Measurements from ENCODE around the gene ICAM5. TPM values are rescaled to one million over a fixed set of nuclear protein-coding genes. Genes with fewer than 3 reads are reported as not detected.

ICAM5 gene
- total RNA-seq, 1 experiment from 2014 or later: 1.6 TPM

- Histone ChIP-seq H3K4me1 (ENCODE audit: insufficient read depth, low read length) (no peaks in the 10 kb centered on the region; the same call in 1 of the 2 replicates), H3K4ac (ENCODE audit: low read depth, low read length) (no peak overlapping the region), H3K9me3 (ENCODE audit: control insufficient read depth, low read depth, low read length) (no peaks in the 10 kb centered on the region), H4K91ac (ENCODE audit: insufficient read length, low read depth, low read length) (no peak overlapping the region), H3K18ac (ENCODE audit: insufficient read length, low read depth, low read length) (no peak overlapping the region), H3K4me2 (ENCODE audit: insufficient read depth, insufficient read length, low read length) (no peak overlapping the region), H3T11ph (ENCODE audit: low read length) (no peak overlapping the region), H2BK5ac (ENCODE audit: insufficient read length, low read length) (no peak overlapping the region), H3K14ac (ENCODE audit: insufficient read depth, low read length) (no peak overlapping the region; the same call in 1 of the 2 replicates), H2AFZ (ENCODE audit: low read length) (no peak overlapping the region), H3K9ac (ENCODE audit: extremely low read depth, insufficient read length, low read length) (no peak overlapping the region), H3K79me1 (ENCODE audit: insufficient read depth, low read depth, low read length, poor library complexity, severe bottlenecking) (peaks cover 2% of the 10 kb centered on the region), H2BK120ac (ENCODE audit: low read depth, low read length, poor library complexity, severe bottlenecking) (no peak overlapping the region), H4K20me1 (ENCODE audit: control insufficient read depth, insufficient read depth, insufficient read length) (peaks cover 4% of the 10 kb centered on the region), H2AK5ac (ENCODE audit: insufficient read length, low read length) (no peak overlapping the region), H3K79me2 (ENCODE audit: insufficient read depth, low read length) (no peaks in the 10 kb centered on the region), H3K23ac (ENCODE audit: insufficient read length, low read depth, low read length) (no peak overlapping the region), H2BK20ac (ENCODE audit: low read depth, low read length, poor library complexity, severe bottlenecking) (no peak overlapping the region), H3K27ac (ENCODE audit: insufficient read length, low read depth, low read length) (no peak overlapping the region), H4K5ac (ENCODE audit: insufficient read length, low read depth, low read length) (no peak overlapping the region), H3K56ac (ENCODE audit: insufficient read length, low read depth, low read length) (no peak overlapping the region), H3K27me3 (ENCODE audit: insufficient read depth, low read length) (no peaks in the 10 kb centered on the region), H2BK12ac (ENCODE audit: insufficient read length, low read depth, low read length) (no peak overlapping the region), H4K8ac (replicated peaks; ENCODE audit: insufficient read length, low read depth, low read length) (no peak overlapping the region), H3K23me2 (ENCODE audit: insufficient read length, low read depth, low read length, poor library complexity, severe bottlenecking) (peaks cover 4% of the 10 kb centered on the region), H2BK15ac (ENCODE audit: low read depth, low read length) (no peak overlapping the region)
- TF ChIP-seq CTCF (conservative IDR thresholded peaks at IDR 0.05): no peak
- peaks cover 5 to 9% of the 10 kb centered on the region in 2 experiments for H3K4me1 Mint-ChIP-seq
- no CpG with 5 or more reads among the region's 9 CpGs for WGBS (ENCODE audit: extremely low coverage, insufficient read length, low lambda C conversion rate)
- H3K36me3 Mint-ChIP-seq (ENCODE audit: insufficient read depth in 1 of 3, low read depth in 3 of 3): peaks cover 29 to 57% (median 49%) of the 10 kb centered on the region in 3 experiments; a peak in 6 of 7 replicates
- no peak for DNase-seq
- H3K4me3 Mint-ChIP-seq: no peak overlapping the region
- H3K27me3 Mint-ChIP-seq (ENCODE audit: low read depth): no peaks in the 10 kb centered on the region; the same call in 1 of the 2 replicates
- 0 out of 7 replicates have a peak overlapping the region, but pooled peaks of 1 of the 3 experiments have one; percentile 47 for H3K27ac Mint-ChIP-seq
- no peaks in the 10 kb centered on the region; a peak in 1 of 5 replicates for H3K9me3 Mint-ChIP-seq
Observed at GRCh38 chr19:10256970-10257615, 32.7 kb upstream of the ICAM5 start.
